ENCODE measurements around the gene CALY.

The CALY gene

DNA sequence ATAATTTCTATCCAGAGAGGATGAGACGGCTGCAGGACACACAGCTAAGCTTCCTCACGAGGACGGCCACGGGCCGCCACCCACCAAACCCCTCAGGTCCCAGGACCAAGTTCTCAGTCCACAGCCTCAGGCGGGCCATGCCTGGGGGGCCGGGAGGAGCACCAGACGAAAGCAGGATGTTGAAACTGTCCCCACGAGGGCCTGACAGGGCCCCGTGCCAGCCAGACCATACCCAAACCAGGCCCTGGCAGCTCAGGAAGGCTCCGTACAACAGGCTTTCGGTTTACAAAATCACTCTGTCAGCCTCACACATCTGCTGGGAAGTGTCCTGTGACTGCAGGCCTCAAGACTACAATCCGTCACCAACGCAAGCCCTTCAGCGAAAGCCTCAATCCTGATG is 42.5 kb downstream of the CALY start:
- DNase-seq (ENCODE audit: extremely low read depth in 1 of 2, low read depth in 1 of 2), result no peak

DNA sequence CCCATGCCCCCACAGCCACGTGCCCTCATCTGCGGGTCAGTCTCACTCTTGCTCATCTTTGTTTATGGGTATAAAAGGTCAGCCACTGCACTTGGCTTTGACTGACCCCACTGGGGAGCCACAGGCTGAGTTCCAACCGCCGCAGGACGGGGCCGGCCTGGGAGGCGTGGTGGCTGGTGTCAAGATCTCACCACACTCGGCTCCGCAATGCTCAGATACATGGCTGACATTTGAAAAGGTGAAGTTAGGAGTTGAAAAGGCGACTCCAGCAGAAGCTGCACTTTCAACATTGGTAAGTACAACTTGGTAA is 42.9 kb downstream of the CALY start:
- no peak for DNase-seq (ENCODE audit: extremely low read depth in 1 of 2, low read depth in 1 of 2)

GRCh38 chr10:133292919-133293809 is 43.5 kb downstream of the CALY start:
- no peak for DNase-seq (ENCODE audit: extremely low read depth in 1 of 2, low read depth in 1 of 2)

- DNase-seq (ENCODE audit: extremely low read depth in 1 of 2, low read depth in 1 of 2), result no peak
These were observed 46.9 kb downstream of the CALY start for GRCh38 chr10:133289761-133290160.

- DNase-seq (ENCODE audit: extremely low read depth in 1 of 2, low read depth in 1 of 2), result no peak
These were observed 48.7 kb downstream of the CALY start for GRCh38 chr10:133287832-133288500.

DNA sequence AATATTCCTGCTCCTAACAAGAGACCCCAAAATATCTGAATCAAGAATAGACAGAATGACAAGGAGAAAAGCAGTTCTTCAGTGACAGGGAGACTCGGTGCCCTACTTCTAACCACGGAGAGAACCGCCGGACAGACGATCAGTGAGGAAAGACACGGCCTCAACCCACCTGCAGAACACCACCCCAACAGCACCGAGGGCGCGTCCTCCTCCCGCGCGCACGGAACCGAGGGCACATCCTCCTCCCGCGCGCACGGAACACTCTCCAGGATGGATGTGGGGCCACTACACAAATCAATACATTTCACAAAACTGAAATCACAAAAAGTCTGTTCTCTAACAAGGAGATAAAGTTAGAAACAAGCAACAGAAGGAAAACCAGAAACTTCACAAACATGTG is 50.3 kb downstream of the CALY start:
- no peak for DNase-seq (ENCODE audit: extremely low read depth in 1 of 2, low read depth in 1 of 2)

DNA sequence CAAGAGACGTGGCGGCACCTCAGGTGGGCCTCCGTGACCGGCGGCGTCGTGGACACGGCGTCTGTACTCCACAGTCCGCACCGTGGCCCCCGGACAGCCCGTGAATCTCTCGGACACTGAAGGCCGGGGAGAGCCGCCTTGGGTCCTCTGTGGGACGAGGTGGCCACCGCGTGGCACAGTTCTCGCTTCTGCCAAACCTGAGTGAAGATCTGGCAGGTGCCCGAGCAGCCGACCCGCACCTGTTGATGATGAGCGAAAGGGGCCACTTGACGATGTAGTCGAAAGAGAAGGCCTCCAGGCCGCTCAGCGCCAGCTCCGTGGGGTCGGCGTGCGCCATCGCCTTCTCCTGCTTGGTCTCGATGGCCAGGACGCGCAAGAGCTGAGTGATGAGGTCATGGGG is 51.5 kb downstream of the CALY start:
- DNase-seq (ENCODE audit: extremely low read depth in 1 of 2, low read depth in 1 of 2), result no peak

DNA sequence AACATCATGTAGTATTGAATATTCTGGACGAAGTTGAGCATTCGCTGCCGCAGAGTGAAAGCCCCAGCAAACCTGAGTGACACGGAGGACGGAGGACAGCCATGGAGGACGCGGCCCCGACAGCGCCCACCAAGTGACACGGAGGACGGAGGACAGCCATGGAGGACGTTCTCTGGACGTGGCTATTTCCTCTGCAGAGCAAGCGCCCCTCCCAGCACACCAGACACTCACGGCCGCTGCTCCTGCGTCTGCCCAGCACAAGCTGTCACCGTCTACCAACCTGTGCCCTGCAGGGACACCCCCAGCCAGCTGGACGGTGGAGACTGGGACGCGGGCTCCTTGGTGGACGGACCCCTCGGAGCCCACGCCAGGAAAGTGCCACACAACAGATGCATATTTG is 52.8 kb downstream of the CALY start:
- DNase-seq (ENCODE audit: extremely low read depth in 1 of 2, low read depth in 1 of 2), result no peak

DNA sequence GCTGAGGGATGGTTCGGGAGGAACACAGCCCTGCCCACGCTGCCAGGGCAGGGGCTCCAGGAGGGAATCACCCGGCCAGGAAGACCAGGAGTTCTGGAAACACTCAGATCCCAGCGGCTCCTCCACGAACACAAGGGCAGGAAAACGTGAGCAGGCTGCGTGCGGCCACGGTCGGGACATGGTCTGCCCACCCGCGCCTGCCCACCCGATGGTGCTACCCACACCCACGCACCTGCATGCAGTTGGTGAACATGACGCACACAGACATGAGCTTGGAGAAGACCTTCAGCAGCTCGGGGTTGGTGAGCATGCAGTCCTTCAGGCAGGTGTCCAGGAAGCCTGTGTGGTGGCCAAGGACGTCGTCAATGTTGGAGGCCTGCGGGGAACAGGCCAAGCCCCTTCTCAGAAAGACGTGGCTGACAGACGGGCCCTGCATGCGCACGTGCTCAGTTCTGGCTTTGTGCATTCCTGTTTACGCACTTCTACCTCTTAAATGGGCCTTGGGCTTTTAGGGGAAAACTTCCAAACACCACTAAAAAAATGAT is 53.8 kb downstream of the CALY start:
- no peak for DNase-seq (ENCODE audit: extremely low read depth in 1 of 2, low read depth in 1 of 2)

DNA sequence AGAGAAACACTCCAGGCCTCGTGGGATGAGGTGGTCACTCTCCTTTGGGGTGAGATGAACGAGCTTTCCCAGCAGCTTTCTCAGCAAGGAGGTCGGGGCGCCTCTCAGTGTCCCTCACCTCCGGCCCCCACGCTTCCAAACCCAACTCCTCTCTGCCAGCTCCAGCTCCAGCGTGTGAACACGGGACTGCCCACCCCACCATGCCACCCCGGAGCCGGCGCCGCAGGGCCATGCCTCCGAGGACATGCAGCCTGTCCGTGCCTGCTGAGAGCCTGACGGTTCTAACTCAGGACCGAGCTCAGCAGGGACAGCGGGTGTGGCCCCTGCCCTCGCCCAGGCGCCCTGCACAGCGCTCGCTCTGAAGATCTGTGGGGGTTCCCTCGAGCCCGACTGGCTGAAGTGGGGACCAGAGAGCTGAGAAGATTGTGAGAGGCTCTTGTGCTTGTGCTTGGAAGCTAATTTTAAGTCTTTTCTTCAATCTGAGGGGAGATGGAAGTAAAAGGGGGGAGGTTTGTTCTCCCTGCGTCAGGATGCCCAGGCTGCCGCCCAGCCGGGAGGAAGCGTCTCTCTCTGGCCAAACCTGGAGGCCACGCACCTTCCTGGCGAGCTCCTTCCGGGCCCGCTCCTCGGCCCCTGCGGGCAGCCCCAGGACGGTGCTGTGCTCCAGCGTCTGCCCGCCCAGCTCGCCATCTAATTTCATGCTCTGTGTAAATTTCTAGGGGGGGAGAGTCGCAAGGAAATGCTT is 54.9 kb downstream of the CALY start:
- DNase-seq (ENCODE audit: extremely low read depth in 1 of 2, low read depth in 1 of 2), result no peak

GRCh38 chr10:133281084-133281483 is 55.6 kb downstream of the CALY start:
- no peak for DNase-seq (ENCODE audit: extremely low read depth in 1 of 2, low read depth in 1 of 2)

DNA sequence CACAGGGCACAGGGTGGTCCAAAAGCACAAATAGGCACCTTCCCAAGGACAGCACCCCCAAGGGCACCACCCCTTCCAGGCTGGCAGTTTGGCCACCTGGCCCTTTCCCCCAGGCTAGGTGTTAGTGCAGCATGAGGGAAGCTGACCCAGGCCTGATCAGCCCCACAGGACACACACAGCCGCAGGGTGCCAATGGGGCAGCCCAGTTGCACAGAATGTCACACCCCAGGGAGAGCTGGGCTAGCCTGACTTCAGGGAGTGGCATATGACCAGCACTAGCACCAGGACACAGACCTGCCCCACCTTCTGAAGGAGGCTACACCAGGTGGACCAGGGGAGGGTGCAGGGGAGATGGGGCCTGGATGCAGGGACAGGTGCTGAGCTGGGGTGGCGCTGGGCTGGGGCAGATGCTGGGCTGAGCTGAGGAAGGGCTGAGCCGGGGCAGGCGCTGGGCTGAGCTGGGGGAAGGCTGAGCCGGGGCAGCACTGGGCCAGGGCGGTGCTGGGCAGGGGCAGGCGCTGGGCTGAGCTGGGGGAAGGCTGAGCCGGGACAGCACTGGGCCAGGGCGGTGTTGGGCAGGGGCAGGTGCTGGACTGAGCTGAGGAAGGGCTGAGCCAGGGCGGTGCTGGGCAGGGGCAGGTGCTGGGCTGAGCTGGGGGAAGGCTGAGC is 56.2 kb downstream of the CALY start:
- DNase-seq (ENCODE audit: extremely low read depth in 1 of 2, low read depth in 1 of 2), result no peak

GRCh38 chr10:133279326-133280226 is 57.1 kb downstream of the CALY start:
- no peak for DNase-seq (ENCODE audit: extremely low read depth in 1 of 2, low read depth in 1 of 2)

- DNase-seq (ENCODE audit: extremely low read depth in 1 of 2, low read depth in 1 of 2), result peak in 1 of 2 donors; percentile 48
These were observed 58.0 kb downstream of the CALY start for GRCh38 chr10:133278577-133279265.

DNA sequence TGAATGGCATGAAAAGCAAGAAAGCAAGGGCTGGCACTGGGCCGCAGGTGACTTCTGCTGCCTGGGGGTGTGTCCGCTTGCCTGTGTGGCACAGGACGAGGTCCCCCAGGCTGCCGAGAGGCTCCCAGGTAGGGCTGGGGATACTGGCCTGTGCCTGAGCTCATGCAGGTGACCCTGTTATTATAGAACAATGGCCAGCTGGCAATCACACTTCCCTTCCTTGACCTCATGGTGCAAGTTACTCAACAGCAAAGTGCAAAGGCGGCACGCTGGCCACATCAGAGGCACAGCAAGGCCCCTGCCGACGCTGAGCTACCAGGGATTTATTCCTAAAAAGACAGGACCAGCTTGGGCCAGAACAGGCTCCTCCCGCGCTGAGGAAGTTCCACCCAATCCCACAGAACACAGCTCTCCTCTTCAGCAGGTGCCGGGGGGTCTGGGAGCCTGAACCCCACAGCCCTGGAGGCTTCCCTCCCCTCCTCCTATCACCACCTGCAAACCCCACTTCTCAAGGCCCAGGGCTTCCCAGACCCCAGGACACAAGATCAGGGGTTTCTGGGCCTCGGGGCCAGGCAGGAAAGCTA is 58.6 kb downstream of the CALY start:
- DNase-seq (ENCODE audit: extremely low read depth in 1 of 2, low read depth in 1 of 2), result no peak

DNA sequence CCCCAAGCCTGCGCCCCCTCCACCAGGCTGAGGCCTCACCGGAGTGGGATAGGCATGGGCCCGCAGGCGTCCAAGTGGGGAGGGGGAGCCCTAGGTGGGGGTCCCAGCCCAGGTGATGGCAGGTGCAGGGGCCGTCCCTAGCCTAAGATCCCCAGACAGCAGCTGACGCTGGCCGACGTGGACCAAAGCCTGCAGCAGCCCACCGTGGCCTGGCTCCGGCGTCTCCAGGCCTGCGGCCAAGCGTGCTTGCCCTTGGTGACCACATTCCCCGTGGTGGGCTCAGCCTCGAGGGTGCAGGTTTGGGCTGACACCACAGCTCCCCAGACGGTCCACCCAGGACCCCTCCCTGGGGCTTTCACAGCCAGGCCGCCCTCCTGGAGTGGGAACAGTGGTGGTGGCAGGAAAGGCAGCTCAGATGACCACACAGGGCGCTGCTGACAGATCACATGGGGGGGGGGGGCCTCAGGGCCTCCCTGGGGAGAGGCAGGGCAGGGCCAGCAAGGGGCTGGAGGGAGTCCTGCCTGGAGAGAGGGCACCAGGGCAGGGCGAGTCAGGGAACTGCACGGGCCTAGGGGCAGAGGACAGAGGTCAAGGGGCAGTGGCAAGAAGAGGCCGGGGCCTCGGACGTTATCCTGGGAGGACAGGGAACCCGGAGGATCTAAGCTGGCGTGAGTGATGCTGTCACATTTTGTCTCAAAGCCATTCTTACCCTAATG is 59.3 kb downstream of the CALY start:
- no peak for DNase-seq (ENCODE audit: extremely low read depth in 1 of 2, low read depth in 1 of 2)

DNA sequence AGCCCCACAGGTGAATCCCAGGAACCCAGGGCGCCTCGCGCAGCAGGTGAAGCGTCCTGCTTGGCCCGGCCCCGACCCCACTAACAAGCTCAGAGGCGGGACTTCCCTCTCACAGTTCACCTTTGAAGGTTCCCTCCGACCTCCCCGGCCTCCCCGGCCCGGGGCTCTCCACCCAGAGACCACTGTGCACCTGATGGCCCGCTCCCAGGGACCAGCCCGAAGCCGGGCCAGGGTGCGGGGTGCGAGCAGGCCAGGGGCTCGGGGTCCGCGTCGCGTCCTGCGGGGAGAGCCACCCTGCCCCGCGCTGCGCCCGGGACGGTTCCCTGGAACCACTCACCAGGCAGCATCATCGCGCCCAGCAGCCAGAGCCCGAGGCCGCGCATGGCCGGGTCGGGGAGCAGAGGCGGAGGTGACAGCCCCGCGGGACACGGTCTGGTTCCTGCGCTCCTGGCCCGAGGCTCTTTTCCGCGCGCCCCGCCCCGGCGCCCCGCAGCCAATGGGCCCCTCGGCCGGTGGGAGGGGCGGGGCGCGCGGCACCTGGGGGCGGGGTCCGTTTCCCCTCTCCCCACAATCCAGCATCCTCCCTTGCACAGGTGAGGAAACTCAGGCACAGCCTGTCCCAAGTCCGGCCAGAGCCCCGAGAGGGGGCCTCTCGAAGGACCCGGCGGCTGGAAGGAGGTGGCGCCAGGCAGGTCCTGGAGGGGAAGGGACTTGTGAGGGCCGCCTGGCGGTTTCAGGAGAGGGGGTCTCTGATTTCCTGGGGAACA is 60.1 kb downstream of the CALY start, which contains the start of gene ADAM8:
Gene ADAM8 (minus strand): TSS at position 434 of the 767 bp plus-strand sequence. CDS start 51 bp downstream, at position 383.
- DNase-seq (ENCODE audit: extremely low read depth in 1 of 2, low read depth in 1 of 2), result peak in 1 of 2 donors; percentile 60

DNA sequence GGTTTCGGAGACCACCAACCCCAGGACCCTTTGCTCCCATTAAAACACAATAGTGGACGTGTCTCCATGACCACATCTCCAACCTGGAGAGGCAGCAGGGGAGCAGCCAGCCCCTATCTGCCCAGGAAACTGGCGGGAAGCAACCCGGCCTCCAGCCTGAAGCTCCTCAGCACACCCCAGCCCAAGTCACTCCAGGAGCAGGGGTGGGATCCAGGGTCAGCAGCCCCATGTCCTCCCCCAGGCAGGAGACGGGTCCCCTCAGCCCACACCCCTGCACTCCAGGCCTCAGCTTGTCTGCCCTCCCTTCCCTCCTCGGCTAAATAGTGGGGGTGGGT is 60.6 kb downstream of the CALY start:
- no peak for DNase-seq (ENCODE audit: extremely low read depth in 1 of 2, low read depth in 1 of 2)
